GM19099 (cell line): ENCODE results near the gene TCAP.

Experiments used
- POLR2A ChIP-seq: IDR thresholded peaks from 3 replicates; pipeline ENCODE4 v1.6.1; 2011; ENCODE audit warnings: low read depth; ENCODE audit not compliant: insufficient read length; ENCODE audit errors: extremely low read depth

The TCAP gene

DNA sequence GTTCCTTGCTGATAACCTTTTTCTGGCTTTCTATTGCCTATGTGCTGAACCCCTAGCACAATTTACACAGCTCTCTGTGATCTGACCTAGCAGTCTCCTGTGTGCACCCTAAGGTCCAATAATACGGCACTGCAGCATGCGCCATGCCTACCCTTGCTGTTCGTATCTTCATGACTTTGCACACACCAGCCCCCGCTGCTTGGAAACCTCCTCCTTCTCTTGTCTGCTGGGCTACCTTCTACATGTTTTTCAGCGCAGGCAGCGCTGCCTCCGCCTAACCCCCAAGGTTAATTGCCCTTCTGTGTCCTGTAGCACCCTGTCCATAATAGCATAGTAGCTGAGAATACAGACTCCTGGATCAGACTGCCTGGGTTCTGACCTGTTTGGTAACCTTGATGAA, 26.8 kb upstream of the TCAP start:
- no peak for TF ChIP-seq POLR2A

DNA sequence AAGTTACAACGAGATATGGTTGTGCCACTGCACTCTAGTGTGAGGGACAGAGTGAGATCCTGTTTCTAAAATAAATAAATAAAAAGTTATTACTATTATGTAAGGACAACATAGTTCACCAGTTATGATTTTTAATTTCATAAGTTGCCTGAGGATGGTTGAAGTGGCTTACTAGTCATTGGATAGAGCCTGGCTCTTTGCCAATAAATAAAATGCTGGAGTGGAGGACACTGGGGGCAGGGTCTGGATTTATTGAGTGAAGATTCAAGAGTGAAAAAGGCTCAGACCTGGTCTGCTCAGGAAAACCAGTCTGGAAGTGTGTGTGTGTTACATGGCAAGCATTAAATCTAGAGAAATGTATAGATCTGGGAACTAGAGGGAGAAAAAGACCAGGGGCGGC, 26.1 kb upstream of the TCAP start:
- no peak for TF ChIP-seq POLR2A

DNA sequence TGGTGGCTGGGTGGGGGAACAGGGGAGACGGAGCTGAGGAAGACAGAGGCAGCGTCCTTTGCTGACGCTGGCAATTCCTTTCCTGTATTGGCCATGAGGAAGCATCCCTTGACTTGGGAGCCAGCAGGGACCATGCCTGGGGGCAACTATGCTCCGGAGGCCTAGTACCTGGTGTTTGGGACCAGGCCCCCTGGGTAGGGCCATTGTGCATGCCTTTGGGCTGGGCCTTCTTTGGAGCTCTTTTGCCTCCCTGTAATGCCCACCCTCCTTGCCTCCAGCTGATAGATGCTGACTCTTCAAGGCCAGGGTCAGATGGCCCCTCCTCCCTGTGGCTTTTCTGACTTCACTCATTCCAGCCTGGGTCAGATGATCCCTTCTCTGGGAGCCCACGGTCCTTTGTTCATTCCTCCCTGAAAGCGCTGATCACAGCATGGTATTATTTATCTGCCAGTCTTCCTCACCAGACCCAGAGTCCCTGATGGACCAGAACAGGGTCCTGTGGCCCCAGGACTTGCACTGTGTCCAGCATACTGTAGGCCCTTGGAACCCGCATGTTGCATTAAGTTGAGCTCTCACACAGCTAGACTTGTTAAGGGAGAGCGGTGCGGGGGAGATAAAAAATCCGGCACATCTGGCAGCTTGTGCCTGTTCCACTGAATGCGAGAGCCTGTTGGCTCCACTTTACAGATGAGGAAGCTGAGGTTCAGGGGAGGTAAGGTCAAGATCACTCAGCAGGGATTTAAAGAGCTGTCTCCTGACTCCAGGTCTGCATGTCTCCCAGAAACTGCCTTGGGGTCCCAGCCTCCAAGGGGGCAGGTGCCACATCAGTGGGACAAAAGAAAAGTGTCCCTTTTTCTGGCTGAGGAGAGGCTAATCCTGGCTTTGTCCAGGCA, 25.3 kb upstream of the TCAP start:
- TF ChIP-seq POLR2A = no peak

DNA sequence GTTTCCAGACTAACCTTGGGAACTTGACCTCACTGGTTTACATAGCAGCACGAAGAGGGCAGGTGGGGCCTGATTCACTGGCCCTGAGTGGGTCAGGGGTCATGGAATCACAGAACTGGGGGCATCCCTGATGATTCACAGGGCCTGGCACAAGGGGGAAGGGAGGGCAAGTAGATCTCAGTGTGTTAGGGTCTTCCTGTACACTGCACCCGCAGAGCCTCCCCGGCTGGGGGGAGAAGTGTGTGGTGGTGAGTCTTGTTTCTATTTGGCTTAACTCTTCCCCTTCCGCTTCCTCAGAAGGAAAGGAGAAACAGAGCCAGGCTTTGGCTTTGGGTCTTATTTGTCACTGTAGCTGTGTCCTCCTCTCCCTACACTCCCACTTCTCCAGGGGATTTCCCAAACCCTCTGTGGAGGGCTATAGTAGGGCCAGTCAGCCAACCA, 24.5 kb upstream of the TCAP start:
- no peak for TF ChIP-seq POLR2A

DNA sequence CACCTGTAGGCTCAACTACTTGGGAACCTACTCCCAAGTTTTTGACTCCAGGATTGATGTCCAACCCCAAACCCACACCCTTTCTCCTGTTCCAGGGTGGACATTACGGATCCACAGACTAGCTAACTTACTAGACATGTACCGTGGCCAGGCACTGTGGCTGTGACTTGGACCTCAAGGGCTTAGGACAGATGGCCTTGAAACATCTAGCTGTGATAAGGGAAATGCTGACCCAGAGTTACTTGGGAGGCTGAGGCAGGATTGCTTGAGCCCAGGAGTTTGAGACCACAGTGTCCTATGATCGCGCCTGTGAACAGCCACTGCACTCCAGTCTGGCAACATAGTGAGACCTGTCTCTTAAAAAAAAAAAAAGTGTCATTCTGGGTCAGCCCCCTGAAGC, 24.1 kb upstream of the TCAP start:
- no peak for TF ChIP-seq POLR2A

DNA sequence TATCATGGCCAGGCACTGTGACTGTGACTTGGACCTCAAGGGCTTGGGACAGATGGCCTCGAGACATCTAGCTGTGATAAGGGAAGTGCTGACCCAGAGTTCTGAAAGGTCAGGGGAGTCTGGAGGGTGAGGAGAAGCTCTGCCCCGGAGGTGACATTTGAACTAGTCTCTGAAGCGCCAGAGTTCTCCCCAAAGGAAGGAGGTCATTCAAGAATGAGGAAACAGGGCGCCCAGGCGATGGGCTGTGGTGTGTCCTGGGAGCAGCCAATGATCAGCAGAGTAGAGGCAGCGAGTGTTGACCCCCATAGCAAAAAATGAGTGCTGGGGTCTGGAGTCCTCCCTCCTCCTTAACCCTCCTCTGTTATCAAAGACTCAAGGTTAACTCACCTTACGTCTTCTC, 23.3 kb upstream of the TCAP start:
- no peak for TF ChIP-seq POLR2A

DNA sequence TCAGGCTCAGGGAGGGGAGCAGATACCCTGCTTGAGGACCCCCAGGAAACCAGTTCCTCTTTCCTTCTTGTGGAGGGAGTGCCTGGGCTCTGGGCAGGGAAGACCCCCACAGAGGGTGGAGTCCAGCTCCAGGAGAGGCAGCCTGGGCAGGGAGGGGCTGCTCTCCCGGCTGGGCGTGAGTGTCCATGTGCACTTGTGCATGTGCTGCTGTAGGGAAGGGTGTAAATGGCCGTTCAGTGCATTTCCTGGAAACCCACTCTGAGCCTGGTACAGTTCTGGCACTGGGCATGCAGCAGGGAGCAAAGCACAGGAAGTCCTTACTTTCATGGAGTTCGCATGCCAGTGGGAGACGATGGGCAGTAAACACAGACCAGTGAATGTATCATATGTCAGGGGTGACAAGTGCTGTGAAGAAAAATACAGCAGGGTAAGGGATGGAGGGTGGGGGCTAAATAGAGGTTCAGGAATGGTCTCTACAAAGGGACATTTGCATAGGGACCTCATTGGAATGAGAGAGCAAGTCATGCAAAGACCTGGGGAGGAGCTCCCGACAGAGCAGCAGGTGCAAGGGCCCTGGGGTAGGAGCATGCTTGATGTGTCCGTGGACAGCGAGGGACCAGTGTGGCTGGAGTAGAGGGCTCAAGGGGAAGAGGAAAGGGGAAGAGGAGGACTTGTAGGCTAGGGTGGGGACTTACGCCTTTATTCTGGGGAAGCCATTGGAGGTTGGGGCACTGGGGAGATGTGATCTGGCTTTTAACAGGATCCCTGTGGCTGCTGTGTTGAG, 22.7 kb upstream of the TCAP start:
- no peak for TF ChIP-seq POLR2A

DNA sequence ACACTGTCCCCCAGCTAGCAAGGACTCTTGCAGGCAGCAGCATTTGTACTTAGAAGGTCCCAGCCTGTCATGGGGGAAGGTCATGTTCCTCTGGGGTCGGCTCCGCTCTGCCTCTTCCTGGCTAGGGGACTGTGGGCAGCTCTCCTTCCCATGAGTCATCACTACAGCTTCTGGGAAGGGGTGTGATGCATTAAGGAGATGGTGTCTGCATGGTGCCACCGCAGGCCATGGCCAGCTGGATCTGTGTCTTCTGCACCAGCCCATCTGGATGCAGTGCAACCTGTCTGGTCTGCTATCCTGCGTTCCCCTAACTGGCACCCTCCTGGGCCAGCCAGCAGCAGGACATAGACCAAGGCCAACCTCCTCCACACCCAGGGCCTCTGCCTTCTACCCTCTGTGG, 21.9 kb upstream of the TCAP start:
- no peak for TF ChIP-seq POLR2A

DNA sequence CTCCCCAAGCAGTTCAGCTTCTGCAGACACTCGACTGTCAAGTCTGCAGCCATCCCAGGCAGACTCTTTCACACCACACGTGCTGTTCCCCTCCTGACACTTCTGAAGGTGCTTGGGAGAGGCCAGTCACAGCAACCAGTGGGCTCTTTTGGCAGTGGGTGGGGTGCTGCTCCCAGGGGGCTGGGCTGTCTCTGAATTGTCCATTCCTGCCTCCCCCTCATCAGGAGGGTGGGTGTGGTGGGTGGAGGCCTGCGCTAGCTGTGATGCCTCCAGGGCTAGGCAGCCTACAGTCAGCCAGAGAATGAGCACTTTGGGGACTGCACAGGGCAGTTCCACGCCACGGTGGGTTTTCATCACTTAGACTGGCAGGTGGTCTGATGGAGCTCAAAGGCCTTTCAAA, 17.9 kb upstream of the TCAP start:
- TF ChIP-seq POLR2A = no peak

DNA sequence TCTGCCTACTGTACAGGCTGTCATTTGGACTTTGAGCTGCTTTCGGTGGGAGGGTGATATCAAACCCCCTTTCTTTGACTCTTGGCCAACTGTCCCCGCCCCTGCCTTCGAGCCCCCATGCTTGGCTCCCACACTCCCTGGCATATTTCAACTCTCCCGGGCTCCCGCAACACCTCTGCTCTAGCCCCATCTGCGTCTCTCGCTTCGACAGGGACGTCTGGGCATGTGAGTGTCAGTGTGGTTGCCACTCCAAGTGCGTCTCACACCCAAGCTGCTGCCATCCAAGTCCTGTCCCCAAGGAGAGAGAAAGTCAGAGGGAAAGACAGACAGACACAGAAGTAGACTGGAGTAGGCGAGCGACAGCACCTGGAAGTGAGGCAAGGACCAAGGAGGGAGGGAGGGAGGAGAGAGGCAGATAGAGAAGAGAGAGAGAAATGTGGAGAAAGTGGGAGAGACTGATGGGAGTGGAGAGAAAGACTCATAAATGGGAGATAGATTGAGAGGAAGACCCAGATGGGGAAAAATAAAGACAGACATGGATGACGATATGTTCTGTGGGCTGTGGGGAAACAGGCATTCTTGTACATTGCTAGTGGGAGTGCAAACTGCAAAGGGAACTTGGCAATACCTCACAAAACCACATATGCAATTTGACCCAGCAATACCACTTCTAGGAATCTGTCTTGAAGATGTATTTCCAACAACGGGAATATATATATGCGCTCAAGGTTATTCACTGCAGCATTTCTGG, 16.4 kb upstream of the TCAP start:
- no peak for TF ChIP-seq POLR2A

DNA sequence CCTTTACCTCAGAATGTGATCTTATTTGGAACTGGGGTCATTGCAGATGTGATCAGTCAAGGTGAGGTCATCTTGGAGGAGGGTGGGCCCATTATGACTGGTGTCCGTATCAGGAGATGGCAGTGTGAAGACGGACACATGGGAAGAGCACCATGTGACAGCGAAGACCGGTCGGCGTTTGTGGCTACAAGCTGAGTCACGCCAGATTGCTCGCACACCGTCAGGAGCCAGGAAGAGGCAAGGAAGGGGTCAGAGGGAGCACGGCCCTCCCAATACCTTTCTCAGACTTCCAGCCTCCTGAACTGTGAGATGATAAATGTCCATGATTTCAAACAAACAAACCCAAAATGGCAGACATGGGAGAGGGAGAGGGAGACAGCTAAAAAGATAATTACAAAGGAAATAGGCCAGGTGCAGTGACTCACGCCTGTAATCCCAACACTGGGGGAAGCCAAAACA, 15.0 kb upstream of the TCAP start:
- no peak for TF ChIP-seq POLR2A

DNA sequence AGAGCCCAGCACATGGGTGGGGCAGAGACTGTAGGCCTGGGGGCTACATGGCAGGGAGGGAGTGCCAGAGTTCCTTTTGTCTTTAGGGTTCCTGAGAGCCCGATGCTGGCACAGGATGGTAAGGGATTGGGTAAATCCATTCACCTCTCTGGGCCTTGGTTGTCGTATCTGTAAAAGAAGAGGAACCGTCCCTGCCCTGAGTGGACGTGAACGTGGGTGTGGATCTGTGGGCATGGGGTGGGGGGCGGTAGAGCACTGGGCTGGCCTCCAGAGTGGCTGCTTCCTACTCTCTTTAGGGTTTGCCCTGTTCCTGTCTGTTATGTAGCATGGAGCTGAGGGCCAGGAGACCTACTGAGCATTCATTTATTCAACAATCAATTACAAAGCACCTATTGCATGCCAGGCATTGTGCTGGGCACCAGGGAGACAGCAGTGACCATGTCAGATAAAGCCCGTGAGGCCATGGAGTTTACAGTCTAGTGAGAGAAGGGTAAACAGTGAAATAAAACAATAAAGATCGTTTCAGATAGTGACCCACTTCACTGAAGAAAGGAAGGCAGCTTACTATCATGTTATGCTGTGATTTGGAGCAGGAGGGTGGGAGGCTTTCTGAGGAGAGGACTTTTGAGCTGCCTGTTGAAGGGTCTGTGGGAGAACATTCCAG, 13.1 kb upstream of the TCAP start:
- TF ChIP-seq POLR2A = no peak

DNA sequence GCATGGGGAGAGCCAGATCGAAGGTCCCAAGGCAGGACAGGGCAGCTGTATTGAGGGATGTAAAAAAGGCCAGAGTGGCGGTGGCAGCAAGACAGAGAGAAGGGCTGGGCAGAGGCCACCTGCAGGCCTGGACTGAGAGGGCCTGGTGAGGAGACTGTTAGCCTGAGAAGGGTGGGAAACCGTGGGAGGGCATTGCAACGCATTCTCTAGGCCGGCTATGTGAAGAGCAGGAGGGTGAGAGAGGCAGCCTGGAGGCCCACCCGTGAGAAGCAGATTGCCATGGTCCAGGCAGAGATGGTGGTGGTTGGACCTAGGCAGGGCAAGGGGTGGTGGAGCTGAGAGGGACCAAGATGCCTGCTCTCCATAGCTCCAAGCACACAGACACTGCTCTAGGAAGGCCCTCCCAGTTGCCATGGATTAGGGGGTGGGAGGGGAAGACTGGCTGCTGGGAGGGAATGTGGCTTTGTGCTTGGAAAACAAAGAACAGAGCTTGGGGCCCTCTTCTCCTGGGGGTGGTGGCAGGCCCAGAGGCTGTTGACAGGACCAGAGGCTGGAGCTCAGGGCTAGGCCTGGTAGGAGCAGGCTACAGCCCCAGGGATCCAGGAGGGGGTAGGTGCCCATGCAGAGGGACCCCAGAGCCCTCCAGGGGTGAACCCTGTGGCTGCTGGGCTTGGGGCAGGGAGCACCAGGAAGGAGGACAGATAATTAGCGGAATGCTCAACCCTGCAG, 12.4 kb upstream of the TCAP start:
- TF ChIP-seq POLR2A = no peak

DNA sequence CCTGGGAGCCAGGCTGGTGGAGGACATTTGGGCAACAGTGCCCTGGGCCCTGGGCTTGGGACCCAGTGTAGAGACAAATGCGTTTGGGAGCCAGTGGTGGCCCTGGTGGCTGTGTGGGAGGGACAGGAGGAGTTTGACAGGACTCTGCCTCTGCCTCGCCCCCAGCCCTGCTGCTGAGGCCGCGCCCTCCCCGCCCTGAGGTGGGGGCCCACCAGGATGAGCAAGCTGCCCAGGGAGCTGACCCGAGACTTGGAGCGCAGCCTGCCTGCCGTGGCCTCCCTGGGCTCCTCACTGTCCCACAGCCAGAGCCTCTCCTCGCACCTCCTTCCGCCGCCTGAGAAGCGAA, 11.9 kb upstream of the TCAP start:
- TF ChIP-seq POLR2A = no peak

DNA sequence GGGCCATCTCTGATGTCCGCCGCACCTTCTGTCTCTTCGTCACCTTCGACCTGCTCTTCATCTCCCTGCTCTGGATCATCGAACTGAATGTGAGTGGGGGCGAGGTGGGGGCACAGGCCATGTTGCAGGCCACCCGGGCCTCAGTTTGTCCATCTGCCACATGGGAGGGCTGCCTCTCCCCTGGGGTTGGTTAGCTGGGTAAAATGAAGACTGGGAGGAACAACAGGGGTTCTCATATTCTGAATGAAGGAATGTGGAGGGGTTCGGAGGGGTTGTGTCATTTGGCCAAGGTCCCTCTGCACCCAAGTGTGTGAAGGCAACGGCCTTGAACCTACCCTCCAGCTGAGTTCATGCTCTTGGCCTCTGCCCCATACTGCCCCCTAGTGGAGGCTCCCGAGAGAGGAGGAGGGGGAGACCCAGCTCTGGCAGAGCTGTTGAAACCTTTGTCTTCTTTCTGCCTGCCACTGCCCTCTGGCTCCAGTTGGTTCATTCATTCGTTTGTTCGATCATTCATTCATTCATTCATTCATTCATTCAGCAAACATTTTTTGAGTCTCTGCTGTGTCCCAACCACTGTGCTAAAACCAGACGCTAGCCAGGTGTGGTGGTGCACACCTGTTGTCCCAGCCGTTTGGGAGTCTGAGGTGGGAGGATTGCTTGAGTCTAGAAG, 11.4 kb upstream of the TCAP start:
- TF ChIP-seq POLR2A = no peak
